ENCODE results near the gene AP5S1. TPM values are rescaled to one million over a fixed set of nuclear protein-coding genes. Genes with fewer than 3 reads are reported as not detected.

Gene AP5S1
- total and polyA plus RNA-seq, 2 of the 13 experiments (the other 11 are each of a cell fraction or from before 2014, with no cell fraction given) = 7.9 to 23.2 TPM

GRCh38 chr20:3797592-3798372 lies 22.6 kb upstream of the AP5S1 start (continued):
- TF ChIP-seq CC2D1A (CRISPR knock-in tag; IDR thresholded peaks at IDR 0.05) (0 out of 2 replicates have a peak, but pooled peaks have one; percentile 46), FOXA3 (CRISPR knock-in tag; IDR thresholded peaks at IDR 0.05) (peak; percentile 78), RBM22 (optimal IDR thresholded peaks at IDR 0.05; ENCODE audit: low read length) (no peak), SOX13 (IDR thresholded peaks at IDR 0.05) (no peak), SOX13 (CRISPR knock-in tag; conservative IDR thresholded peaks at IDR 0.05 in 1 of 2, IDR thresholded peaks at IDR 0.05 in 1 of 2) (no peak), CREB1 (IDR thresholded peaks at IDR 0.05) (no peak), CREB1 (CRISPR knock-in tag; IDR thresholded peaks at IDR 0.05) (no peak), PHF21A (CRISPR knock-in tag; IDR thresholded peaks at IDR 0.05) (no peak), PTBP1 (IDR thresholded peaks at IDR 0.05; ENCODE audit: low read depth, low read length, poor library complexity, severe bottlenecking) (peak; percentile 74), NBN (conservative IDR thresholded peaks at IDR 0.05) (no peak), ATF7 (IDR thresholded peaks at IDR 0.05) (no peak), ATF7 (CRISPR knock-in tag; IDR thresholded peaks at IDR 0.05) (no peak), SAP130 (CRISPR knock-in tag; IDR thresholded peaks at IDR 0.05; ENCODE audit: low read depth) (peak; percentile 82), ZNF230 (CRISPR knock-in tag; IDR thresholded peaks at IDR 0.05) (0 out of 2 replicates have a peak, but pooled peaks have one; percentile 19), ZNF460 (CRISPR knock-in tag; IDR thresholded peaks at IDR 0.05; ENCODE audit: borderline replicate concordance) (no peak), GMEB2 (CRISPR knock-in tag; IDR thresholded peaks at IDR 0.05; ENCODE audit: low read depth) (no peak), NRL (CRISPR knock-in tag; IDR thresholded peaks at IDR 0.05; ENCODE audit: borderline replicate concordance) (0 out of 2 replicates have a peak, but pooled peaks have one; percentile 68), ZNF232 (CRISPR knock-in tag; IDR thresholded peaks at IDR 0.05; ENCODE audit: borderline replicate concordance) (no peak), HNF4A (CRISPR knock-in tag; IDR thresholded peaks at IDR 0.05) (peak; percentile 80), AGO2 (optimal IDR thresholded peaks at IDR 0.05; ENCODE audit: low read depth, low read length) (no peak), KMT2A (CRISPR knock-in tag; IDR thresholded peaks at IDR 0.05) (peak; percentile 41; the same call in 1 of the 2 replicates), TAF1 (CRISPR knock-in tag; IDR thresholded peaks at IDR 0.05) (peak; percentile 5; the same call in 1 of the 2 replicates), KDM2A (CRISPR knock-in tag; IDR thresholded peaks at IDR 0.05; ENCODE audit: borderline replicate concordance, low read depth) (0 out of 2 replicates have a peak, but pooled peaks have one; percentile 8), ZNF543 (CRISPR knock-in tag; IDR thresholded peaks at IDR 0.05) (no peak), IRF2 (CRISPR knock-in tag; IDR thresholded peaks at IDR 0.05) (peak; percentile 92), KLF13 (CRISPR knock-in tag; IDR thresholded peaks at IDR 0.05) (no peak), LCORL (IDR thresholded peaks at IDR 0.05) (no peak), LCORL (CRISPR knock-in tag; IDR thresholded peaks at IDR 0.05) (0 out of 2 replicates have a peak, but pooled peaks have one; percentile 61), CTCF (CRISPR knock-in tag; IDR thresholded peaks at IDR 0.05) (0 out of 2 replicates have a peak, but pooled peaks have one; percentile 7)

Data from HepG2 (cell line).